Measurements from ENCODE around the gene ITGB3. TPM values are rescaled to one million over a fixed set of nuclear protein-coding genes. Genes with fewer than 3 reads are reported as not detected.
"Not testable (repeated sequence)": the region's sequence is repeated elsewhere in the genome, so short reads cannot be mapped to it uniquely, and the experiment has no call there.

The ITGB3 gene
- total and polyA plus RNA-seq, 4 donors, result 14.4 to 210 (median 50.4) TPM

- WGBS, 2 donors, result 78 to 87% methylated on average over 2 of the region's 2 CpGs
- peaks cover 2 to 11% of the 10 kb centered on the region in 2 donors for H3K4me1 ChIP-seq (ENCODE audit: control insufficient read depth in 1 of 2, insufficient read depth in 2 of 2, low read length in 2 of 2)
- no peaks in the 10 kb centered on the region for H3K36me3 ChIP-seq (ENCODE audit: control insufficient read depth in 1 of 2, insufficient read depth in 2 of 2, low read length in 1 of 2)
- no peak for ATAC-seq (ENCODE audit: low FRiP score)
- no peak for DNase-seq
- H3K9me3 ChIP-seq (ENCODE audit: control insufficient read depth, low read length), result no peaks in the 10 kb centered on the region
- H3K27me3 ChIP-seq (ENCODE audit: control insufficient read depth in 1 of 2, insufficient read depth in 2 of 2, low read length in 1 of 2), result no peaks in the 10 kb centered on the region
- intact Hi-C loops (cut with DNase I), result no loop called here
- no peak overlapping the region for H3K4me3 ChIP-seq (ENCODE audit: low read length in 2 of 2)
- H3K27ac ChIP-seq (ENCODE audit: low read depth in 1 of 2, low read length in 2 of 2), result peak overlapping the region in 1 of 2 donors; percentile 61
Observed at GRCh38 chr17:47264166-47264565, 10.5 kb downstream of the ITGB3 start.

GRCh38 chr17:47265983-47266541, 12.4 kb downstream of the ITGB3 start:
- DNase-seq, result no peak
- H3K27me3 ChIP-seq (ENCODE audit: control insufficient read depth in 1 of 2, insufficient read depth in 2 of 2, low read length in 1 of 2), result no peaks in the 10 kb centered on the region
- H3K27ac ChIP-seq (ENCODE audit: low read depth in 1 of 2, low read length in 2 of 2), result peak overlapping the region in 1 of 2 donors; percentile 56
- H3K4me1 ChIP-seq (ENCODE audit: control insufficient read depth in 1 of 2, insufficient read depth in 2 of 2, low read length in 2 of 2), result peaks cover 4 to 13% of the 10 kb centered on the region in 2 donors
- intact Hi-C loops (cut with DNase I), result no loop called here
- H3K4me3 ChIP-seq (ENCODE audit: low read length in 2 of 2), result no peak overlapping the region
- no peaks in the 10 kb centered on the region for H3K36me3 ChIP-seq (ENCODE audit: control insufficient read depth in 1 of 2, insufficient read depth in 2 of 2, low read length in 1 of 2)
- H3K9me3 ChIP-seq (ENCODE audit: control insufficient read depth, low read length), result no peaks in the 10 kb centered on the region
- WGBS, 2 donors, result 85 to 95% methylated on average over 2 of the region's 2 CpGs
- no peak for ATAC-seq (ENCODE audit: low FRiP score)

GRCh38 chr17:47266782-47267181, 13.2 kb downstream of the ITGB3 start:
- Histone ChIP-seq H3K4me3 (ENCODE audit: low read length in 2 of 2) (no peak overlapping the region), H3K27ac (ENCODE audit: low read depth in 1 of 2, low read length in 2 of 2) (peak overlapping the region; percentile 72 to 81), H3K27me3 (ENCODE audit: control insufficient read depth in 1 of 2, insufficient read depth in 2 of 2, low read length in 1 of 2) (no peaks in the 10 kb centered on the region), H3K4me1 (ENCODE audit: control insufficient read depth in 1 of 2, insufficient read depth in 2 of 2, low read length in 2 of 2) (peaks cover 4 to 13% of the 10 kb centered on the region in 2 donors), H3K9me3 (ENCODE audit: control insufficient read depth, low read length) (no peaks in the 10 kb centered on the region), H3K36me3 (ENCODE audit: control insufficient read depth in 1 of 2, insufficient read depth in 2 of 2, low read length in 1 of 2) (no peaks in the 10 kb centered on the region)
- intact Hi-C loops (cut with DNase I), result no loop called here
- ATAC-seq (ENCODE audit: low FRiP score) (no peak), DNase-seq (no peak)
- 51 to 56% methylated on average over 6 of the region's 6 CpGs for WGBS, 2 donors

GRCh38 chr17:47267354-47267828, 13.8 kb downstream of the ITGB3 start:
- Histone ChIP-seq H3K27ac (ENCODE audit: low read depth in 1 of 2, low read length in 2 of 2) (peak overlapping the region; percentile 72 to 81), H3K4me1 (ENCODE audit: control insufficient read depth in 1 of 2, insufficient read depth in 2 of 2, low read length in 2 of 2) (peaks cover 4 to 13% of the 10 kb centered on the region in 2 donors), H3K9me3 (ENCODE audit: control insufficient read depth, low read length) (no peaks in the 10 kb centered on the region), H3K4me3 (ENCODE audit: low read length in 2 of 2) (no peak overlapping the region), H3K27me3 (ENCODE audit: control insufficient read depth in 1 of 2, insufficient read depth in 2 of 2, low read length in 1 of 2) (no peaks in the 10 kb centered on the region), H3K36me3 (ENCODE audit: control insufficient read depth in 1 of 2, insufficient read depth in 2 of 2, low read length in 1 of 2) (no peaks in the 10 kb centered on the region)
- intact Hi-C loops (cut with DNase I), result no loop called here
- ATAC-seq (ENCODE audit: low FRiP score) (no peak), DNase-seq (no peak)
- WGBS, 2 donors, result 0 to 5% methylated on average over 1 of the region's 1 CpG

GRCh38 chr17:47268964-47269363, 15.3 kb downstream of the ITGB3 start:
- H3K4me3 ChIP-seq (ENCODE audit: low read length in 2 of 2); ATAC-seq (ENCODE audit: low FRiP score); DNase-seq; H3K36me3 ChIP-seq (ENCODE audit: control insufficient read depth in 1 of 2, insufficient read depth in 2 of 2, low read length in 1 of 2); H3K9me3 ChIP-seq (ENCODE audit: control insufficient read depth, low read length); intact Hi-C loops (cut with DNase I); H3K27me3 ChIP-seq (ENCODE audit: control insufficient read depth in 1 of 2, insufficient read depth in 2 of 2, low read length in 1 of 2): not testable (repeated sequence)
- WGBS, 2 donors, result 92 to 95% methylated on average over 3 of the region's 3 CpGs
- Histone ChIP-seq H3K27ac (ENCODE audit: low read depth in 1 of 2, low read length in 2 of 2) (peak overlapping the region in 1 of 2 donors; percentile 16), H3K4me1 (ENCODE audit: control insufficient read depth in 1 of 2, insufficient read depth in 2 of 2, low read length in 2 of 2) (peaks cover 4 to 16% of the 10 kb centered on the region in 2 donors)

DNA sequence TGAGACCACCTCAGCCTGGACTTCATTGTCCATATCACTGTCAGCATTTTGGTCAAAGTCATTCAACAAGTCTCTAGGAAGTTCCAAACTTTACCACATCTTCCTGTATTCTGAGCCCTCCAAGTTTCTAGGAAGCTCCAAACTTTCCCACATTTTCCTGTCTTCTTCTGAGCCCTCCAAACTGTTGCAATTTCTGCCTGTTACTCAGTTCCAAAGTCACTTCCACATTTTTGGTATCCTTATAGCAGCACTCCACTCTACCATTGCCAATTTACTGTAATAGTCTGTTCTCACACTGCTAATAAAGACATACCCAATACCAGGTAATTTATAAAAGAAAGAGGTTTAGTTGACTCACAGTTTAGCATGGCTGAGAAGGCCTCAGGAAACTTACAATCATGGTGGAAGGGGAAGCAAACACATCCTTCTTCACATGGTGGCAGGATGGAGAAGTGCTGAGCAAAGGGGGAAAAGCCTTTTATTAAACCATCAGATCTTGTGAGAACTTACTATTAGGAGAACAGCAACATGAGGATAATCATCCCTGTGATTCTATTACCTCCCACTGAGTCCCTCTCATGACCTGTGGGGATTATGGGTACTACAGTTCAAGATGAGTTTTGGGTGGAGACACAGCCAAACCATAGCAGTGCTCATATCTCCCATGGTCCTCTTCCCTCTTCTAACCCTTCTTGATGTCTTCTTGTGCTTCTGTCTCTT, 16.1 kb downstream of the ITGB3 start:
- intact Hi-C loops (cut with DNase I), result loop anchor here in 1 of 2 donors (5.0 kb wide), 1 partner anchor 32 kb away; no protein-coding TSS in a partner anchor
- not testable (repeated sequence) for H3K27me3 ChIP-seq (ENCODE audit: control insufficient read depth in 1 of 2, insufficient read depth in 2 of 2, low read length in 1 of 2); H3K9me3 ChIP-seq (ENCODE audit: control insufficient read depth, low read length); DNase-seq; H3K36me3 ChIP-seq (ENCODE audit: control insufficient read depth in 1 of 2, insufficient read depth in 2 of 2, low read length in 1 of 2); H3K27ac ChIP-seq (ENCODE audit: low read depth in 1 of 2, low read length in 2 of 2); ATAC-seq (ENCODE audit: low FRiP score); H3K4me3 ChIP-seq (ENCODE audit: low read length in 2 of 2)
- peaks cover 4 to 17% of the 10 kb centered on the region in 2 donors for H3K4me1 ChIP-seq (ENCODE audit: control insufficient read depth in 1 of 2, insufficient read depth in 2 of 2, low read length in 2 of 2)

DNA sequence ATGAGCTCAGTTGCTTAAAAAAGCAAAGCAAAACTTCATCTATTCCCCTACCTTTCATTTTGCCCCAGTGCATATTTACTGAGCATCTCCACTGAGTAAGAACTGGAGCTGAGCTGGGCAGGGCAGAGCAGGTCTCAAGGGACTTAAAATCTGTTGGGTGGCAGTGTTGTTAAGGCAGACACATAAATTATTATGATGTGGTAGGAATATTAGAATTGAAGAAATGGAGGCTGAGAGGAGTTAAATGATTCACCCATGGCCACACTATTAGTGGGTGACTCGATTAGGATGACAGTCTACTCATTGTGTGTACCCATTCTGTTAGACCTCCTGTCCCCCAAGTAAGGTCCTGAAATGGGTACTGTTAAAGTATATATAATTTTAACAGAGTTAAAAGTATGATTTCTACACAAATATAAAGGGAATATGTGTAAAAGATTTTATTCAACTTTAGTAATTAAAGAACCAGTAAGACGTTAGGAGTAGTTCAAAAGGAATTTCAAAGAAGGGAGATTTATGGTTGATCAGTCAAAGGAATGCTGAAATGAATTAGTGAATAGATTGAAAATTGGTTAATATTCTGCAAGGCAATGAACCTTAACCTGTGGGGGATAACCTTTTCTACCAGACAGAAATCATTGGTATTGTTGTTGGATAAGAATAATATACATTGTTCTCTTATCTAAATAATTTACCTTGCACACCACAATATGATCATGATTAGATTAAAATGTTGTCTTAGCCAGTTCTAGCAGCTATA, 17.5 kb downstream of the ITGB3 start:
- no peaks in the 10 kb centered on the region for H3K36me3 ChIP-seq (ENCODE audit: control insufficient read depth in 1 of 2, insufficient read depth in 2 of 2, low read length in 1 of 2)
- H3K27me3 ChIP-seq (ENCODE audit: control insufficient read depth in 1 of 2, insufficient read depth in 2 of 2, low read length in 1 of 2), result no peaks in the 10 kb centered on the region
- ATAC-seq (ENCODE audit: low FRiP score), result no peak
- DNase-seq, result no peak
- H3K4me3 ChIP-seq (ENCODE audit: low read length in 2 of 2), result no peak overlapping the region
- peaks cover 4 to 8% of the 10 kb centered on the region in 2 donors for H3K4me1 ChIP-seq (ENCODE audit: control insufficient read depth in 1 of 2, insufficient read depth in 2 of 2, low read length in 2 of 2)
- no peaks in the 10 kb centered on the region for H3K9me3 ChIP-seq (ENCODE audit: control insufficient read depth, low read length)
- H3K27ac ChIP-seq (ENCODE audit: low read depth in 1 of 2, low read length in 2 of 2), result peak overlapping the region in 1 of 2 donors; percentile 38
- intact Hi-C loops (cut with DNase I), result loop anchor here in 1 of 2 donors (5.0 kb wide), 1 partner anchor 34 kb away; no protein-coding TSS in a partner anchor
- WGBS, 2 donors, result 87 to 92% methylated on average over 2 of the region's 2 CpGs

DNA sequence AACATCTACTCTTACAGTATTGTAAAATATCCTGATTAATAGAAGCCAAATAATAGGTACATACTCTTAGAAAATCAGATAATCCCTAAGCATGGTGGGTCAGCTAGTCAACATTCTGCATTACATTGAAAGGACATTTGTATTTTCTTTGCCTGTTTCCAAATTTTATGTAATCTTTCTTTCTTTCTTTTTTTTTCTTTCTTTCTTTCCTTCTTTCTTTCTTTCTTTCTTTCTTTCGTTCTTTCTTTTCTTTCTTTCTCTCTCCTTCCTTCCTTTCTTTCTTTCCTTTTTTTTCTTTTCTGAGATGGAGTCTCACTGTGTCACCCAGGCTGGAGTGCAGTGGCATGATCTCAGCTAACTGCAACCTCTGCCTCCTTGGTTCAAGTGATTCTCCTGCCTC, 18.9 kb downstream of the ITGB3 start:
- ATAC-seq (ENCODE audit: low FRiP score), result no peak
- Histone ChIP-seq H3K4me1 (ENCODE audit: control insufficient read depth in 1 of 2, insufficient read depth in 2 of 2, low read length in 2 of 2) (peaks cover 5 to 10% of the 10 kb centered on the region in 2 donors), H3K27ac (ENCODE audit: low read depth in 1 of 2, low read length in 2 of 2) (no peak overlapping the region), H3K4me3 (ENCODE audit: low read length in 2 of 2) (no peak overlapping the region), H3K36me3 (ENCODE audit: control insufficient read depth in 1 of 2, insufficient read depth in 2 of 2, low read length in 1 of 2) (no peaks in the 10 kb centered on the region), H3K27me3 (ENCODE audit: control insufficient read depth in 1 of 2, insufficient read depth in 2 of 2, low read length in 1 of 2) (no peaks in the 10 kb centered on the region), H3K9me3 (ENCODE audit: control insufficient read depth, low read length) (no peaks in the 10 kb centered on the region)
- intact Hi-C loops (cut with DNase I), result loop anchor here in 1 of 2 donors (5.0 kb wide), 1 partner anchor 35 kb away; no protein-coding TSS in a partner anchor
- DNase-seq, result no peak
- 84 to 87% methylated on average over 1 of the region's 1 CpG for WGBS, 2 donors

All from aorta (tissue), 5 donors.